ENCODE measurements around the gene TCTN1. TPM values are rescaled to one million over a fixed set of nuclear protein-coding genes. Genes with fewer than 3 reads are reported as not detected.
"Not testable (repeated sequence)": the region's sequence is repeated elsewhere in the genome, so short reads cannot be mapped to it uniquely, and the experiment has no call there.

TCTN1 gene
- total and polyA plus RNA-seq, 2 donors (not counting 3 experiments of a cell fraction or from before 2014, with no cell fraction given) = 21.1 to 23.3 TPM

- H3K27ac ChIP-seq (ENCODE audit: insufficient read depth, low read depth, low read length); H3K36me3 ChIP-seq (ENCODE audit: control insufficient read depth in 2 of 2, extremely low read depth in 1 of 2, insufficient read depth in 2 of 2, low read length in 2 of 2); H3K9me3 ChIP-seq (replicated peaks; ENCODE audit: control insufficient read depth, insufficient read depth, low read length); H3K79me2 ChIP-seq (ENCODE audit: control insufficient read depth, insufficient read depth, low read length); POLR2A ChIA-PET; DNase-seq (ENCODE audit: low read depth, low spot score); H3K9me1 ChIP-seq (replicated peaks; ENCODE audit: control insufficient read depth, extremely low read depth, insufficient read depth, low read length); H3K9ac ChIP-seq (replicated peaks; ENCODE audit: extremely low read depth, insufficient read depth, low read length); H3K4me2 ChIP-seq (ENCODE audit: insufficient read depth, low read length); H3K27me3 ChIP-seq (ENCODE audit: control insufficient read depth in 2 of 2, insufficient read depth in 2 of 2, low read length in 2 of 2); H3K4me1 ChIP-seq (ENCODE audit: control insufficient read depth, extremely low read depth, insufficient read depth, low read length); H2AFZ ChIP-seq (ENCODE audit: low read depth, low read length); H3K4me3 ChIP-seq (replicated peaks in 1 of 3; ENCODE audit: insufficient read depth in 1 of 3, low read depth in 1 of 3, low read length in 3 of 3); BruUV-seq (replicated peaks); dilution Hi-C loops (cut with MboI; ENCODE audit: extremely low pct_ligation_motif_present, low sequenced_read_pairs); intact Hi-C loops (cut with micrococcal nuclease); FAIRE-seq; H4K20me1 ChIP-seq (replicated peaks; ENCODE audit: control insufficient read depth, extremely low read depth, insufficient read depth, low read length): not testable (repeated sequence)
- CTCF ChIA-PET = interaction anchor here (1.0 to 2.7 kb wide), 5 partner anchors 9 to 143 kb away, joined by 3 to 12 read pairs (median 5); partner anchors contain the start of genes ARPC3, FAM216A and GPN3
Measured at GRCh38 chr12:110592919-110593318, 21.0 kb upstream of the TCTN1 start.

GRCh38 chr12:110597885-110598284, 16.0 kb upstream of the TCTN1 start:
- Histone ChIP-seq H2AFZ (ENCODE audit: low read depth, low read length) (no peak overlapping the region), H3K4me2 (ENCODE audit: insufficient read depth, low read length) (no peak overlapping the region), H3K9ac (replicated peaks; ENCODE audit: extremely low read depth, insufficient read depth, low read length) (no peak overlapping the region), H3K9me3 (replicated peaks; ENCODE audit: control insufficient read depth, insufficient read depth, low read length) (no peaks in the 10 kb centered on the region), H3K27ac (ENCODE audit: insufficient read depth, low read depth, low read length) (no peak overlapping the region), H3K9me1 (replicated peaks; ENCODE audit: control insufficient read depth, extremely low read depth, insufficient read depth, low read length) (no peaks in the 10 kb centered on the region), H4K20me1 (replicated peaks; ENCODE audit: control insufficient read depth, extremely low read depth, insufficient read depth, low read length) (no peaks in the 10 kb centered on the region), H3K4me3 (replicated peaks in 1 of 3; ENCODE audit: insufficient read depth in 1 of 3, low read depth in 1 of 3, low read length in 3 of 3) (no peak overlapping the region), H3K79me2 (ENCODE audit: control insufficient read depth, insufficient read depth, low read length) (no peaks in the 10 kb centered on the region), H3K27me3 (ENCODE audit: control insufficient read depth in 2 of 2, insufficient read depth in 2 of 2, low read length in 2 of 2) (no peaks in the 10 kb centered on the region), H3K4me1 (ENCODE audit: control insufficient read depth, extremely low read depth, insufficient read depth, low read length) (no peaks in the 10 kb centered on the region), H3K36me3 (ENCODE audit: control insufficient read depth in 2 of 2, extremely low read depth in 1 of 2, insufficient read depth in 2 of 2, low read length in 2 of 2) (no peaks in the 10 kb centered on the region)
- dilution Hi-C loops (cut with MboI; ENCODE audit: extremely low pct_ligation_motif_present, low sequenced_read_pairs) (no loop called here), intact Hi-C loops (cut with micrococcal nuclease) (no loop called here)
- no peak for DNase-seq (ENCODE audit: low read depth, low spot score)
- no TSS peak for BruUV-seq (replicated peaks)
- no peak for TF ChIP-seq POLR2AphosphoS5 (IDR thresholded peaks at IDR 0.05; ENCODE audit: insufficient read depth, low read depth, low read length)
- POLR2A ChIA-PET = no interaction called here
- no peak for FAIRE-seq
- CTCF ChIA-PET = interaction anchor here (1.7 to 8.2 kb wide), 2 partner anchors 83 to 130 kb away, joined by 7 to 117 read pairs; partner anchors contain the start of genes FAM216A and GPN3
